GM06990 (cell line): Measurements from ENCODE around the gene GRK1.
"Not testable (repeated sequence)": the region's sequence is repeated elsewhere in the genome, so short reads cannot be mapped to it uniquely, and the experiment has no call there.

Experiments
- DNase-seq: peaks from one replicate; pipeline ENCODE4 v3.0.0-alpha.2; 2011; ENCODE audit not compliant: insufficient read length; ENCODE audit errors: extremely low read depth
- H3K27me3 ChIP-seq: replicated peaks from 2 replicates; pipeline ENCODE4 v1.6.0; 2011; ENCODE audit warnings: low read length; ENCODE audit not compliant: control insufficient read depth, insufficient read depth
- H3K36me3 ChIP-seq: 2 replicates; pipeline ENCODE4 v1.5.1; 2011; ENCODE audit warnings: low read length; ENCODE audit not compliant: control insufficient read depth, insufficient read depth
- H3K4me3 ChIP-seq: replicated peaks from 2 replicates; pipeline ENCODE4 v1.5.1; 2011; ENCODE audit warnings: low read depth, mild to moderate bottlenecking, control low read depth, low read length
- TF ChIP-seq, protein P1 (sequence below): IDR thresholded peaks from 2 replicates; pipeline ENCODE4 v1.5.1; 2011; ENCODE audit warnings: low read length, control low read depth, mild to moderate bottlenecking, inconsistent platforms; ENCODE audit not compliant: insufficient read depth, poor library complexity, severe bottlenecking

Gene GRK1

DNA sequence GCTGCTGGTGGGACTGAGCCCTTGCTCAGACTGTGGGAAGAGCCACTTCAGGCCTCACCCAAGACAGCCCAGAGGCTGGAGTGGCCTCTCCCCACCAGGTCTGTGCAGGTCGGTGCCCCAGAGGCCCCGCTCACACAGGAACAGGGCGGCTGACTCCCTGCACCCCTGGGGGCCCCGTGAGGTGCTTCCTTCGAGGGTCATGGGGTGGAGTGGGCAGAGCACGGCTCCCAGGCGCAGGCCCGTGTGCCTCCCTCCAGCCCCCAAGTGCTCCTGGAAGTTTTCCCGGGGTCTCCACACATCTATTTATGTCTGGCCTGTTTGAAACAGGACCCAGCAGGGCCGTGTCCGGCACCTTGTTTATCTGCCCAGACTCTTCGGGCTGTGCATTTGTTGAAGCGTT, 82.5 kb downstream of the GRK1 start:
- H3K4me3 ChIP-seq = no peak overlapping the region
- no peak for DNase-seq
- no peaks in the 10 kb centered on the region for H3K36me3 ChIP-seq
- H3K27me3 ChIP-seq = no peaks in the 10 kb centered on the region
- TF ChIP-seq, protein P1, sequence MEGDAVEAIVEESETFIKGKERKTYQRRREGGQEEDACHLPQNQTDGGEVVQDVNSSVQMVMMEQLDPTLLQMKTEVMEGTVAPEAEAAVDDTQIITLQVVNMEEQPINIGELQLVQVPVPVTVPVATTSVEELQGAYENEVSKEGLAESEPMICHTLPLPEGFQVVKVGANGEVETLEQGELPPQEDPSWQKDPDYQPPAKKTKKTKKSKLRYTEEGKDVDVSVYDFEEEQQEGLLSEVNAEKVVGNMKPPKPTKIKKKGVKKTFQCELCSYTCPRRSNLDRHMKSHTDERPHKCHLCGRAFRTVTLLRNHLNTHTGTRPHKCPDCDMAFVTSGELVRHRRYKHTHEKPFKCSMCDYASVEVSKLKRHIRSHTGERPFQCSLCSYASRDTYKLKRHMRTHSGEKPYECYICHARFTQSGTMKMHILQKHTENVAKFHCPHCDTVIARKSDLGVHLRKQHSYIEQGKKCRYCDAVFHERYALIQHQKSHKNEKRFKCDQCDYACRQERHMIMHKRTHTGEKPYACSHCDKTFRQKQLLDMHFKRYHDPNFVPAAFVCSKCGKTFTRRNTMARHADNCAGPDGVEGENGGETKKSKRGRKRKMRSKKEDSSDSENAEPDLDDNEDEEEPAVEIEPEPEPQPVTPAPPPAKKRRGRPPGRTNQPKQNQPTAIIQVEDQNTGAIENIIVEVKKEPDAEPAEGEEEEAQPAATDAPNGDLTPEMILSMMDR = no peak

DNA sequence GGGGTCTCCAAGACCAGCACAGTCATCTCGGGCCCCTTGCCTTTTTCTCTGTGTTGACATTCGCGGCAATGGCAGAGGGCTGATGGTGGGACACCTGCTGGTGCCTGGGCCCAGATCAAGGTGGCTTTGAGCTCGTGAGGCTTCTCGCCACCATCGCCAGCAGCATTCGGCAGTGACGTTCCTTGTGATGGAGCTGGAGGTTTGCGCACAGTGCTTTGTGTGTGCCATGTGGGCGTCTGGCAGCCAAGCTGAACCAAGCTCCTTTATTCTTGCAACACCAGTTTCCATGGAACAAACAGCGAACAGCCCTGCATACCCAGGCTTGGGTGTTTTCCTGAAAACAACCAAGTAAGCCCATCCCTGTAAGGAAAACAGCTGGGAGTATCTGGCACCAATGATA, 82.9 kb downstream of the GRK1 start:
- TF ChIP-seq, protein P1 = no peak
- no peaks in the 10 kb centered on the region for H3K27me3 ChIP-seq

DNA sequence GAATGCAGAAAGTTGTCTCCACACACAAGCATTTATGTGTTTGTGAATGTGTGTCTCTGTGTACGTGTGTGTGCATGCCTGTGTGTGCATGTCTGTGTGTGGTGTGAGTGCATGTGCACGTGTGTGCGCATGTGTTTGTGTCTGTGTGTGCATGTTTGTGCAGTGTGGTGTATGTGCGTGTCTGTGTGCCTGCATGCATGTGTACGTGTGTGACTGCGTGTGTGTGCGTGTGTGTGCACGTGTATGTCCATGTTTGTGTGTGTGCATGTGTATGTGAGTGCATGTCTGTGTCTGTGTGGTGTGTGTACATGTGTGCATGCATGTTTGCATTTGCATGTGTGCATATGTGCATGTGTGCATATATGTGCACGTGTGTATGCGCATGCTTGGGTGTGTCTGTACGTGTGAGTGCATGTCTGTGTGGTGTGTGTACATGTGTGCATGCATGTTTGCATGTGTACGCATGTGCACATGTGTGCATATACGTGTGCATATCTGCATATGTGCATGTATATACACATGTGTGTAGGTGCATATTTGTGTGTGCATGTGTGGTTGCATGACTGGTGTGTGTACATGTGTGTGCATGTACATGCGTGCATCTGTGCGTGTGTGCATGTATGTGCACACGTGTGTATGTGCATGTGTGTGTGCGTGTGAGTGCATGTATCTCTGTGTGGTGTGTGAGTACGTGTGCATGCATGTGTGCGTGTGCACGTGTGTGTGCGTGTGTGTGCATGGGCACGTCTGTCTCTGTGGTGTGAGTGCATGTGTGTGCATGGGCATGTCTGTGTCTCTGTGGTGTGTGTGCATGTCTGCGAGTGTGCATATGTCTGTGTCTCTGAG, 83.8 kb downstream of the GRK1 start:
- no peaks in the 10 kb centered on the region for H3K27me3 ChIP-seq
- no peak overlapping the region for H3K4me3 ChIP-seq
- H3K36me3 ChIP-seq = no peaks in the 10 kb centered on the region
- DNase-seq = no peak
- TF ChIP-seq, protein P1 = no peak

More for the DNA sequence above, 82.9 kb downstream of the GRK1 start:
- DNase-seq = no peak
- no peaks in the 10 kb centered on the region for H3K36me3 ChIP-seq
- H3K4me3 ChIP-seq = no peak overlapping the region

DNA sequence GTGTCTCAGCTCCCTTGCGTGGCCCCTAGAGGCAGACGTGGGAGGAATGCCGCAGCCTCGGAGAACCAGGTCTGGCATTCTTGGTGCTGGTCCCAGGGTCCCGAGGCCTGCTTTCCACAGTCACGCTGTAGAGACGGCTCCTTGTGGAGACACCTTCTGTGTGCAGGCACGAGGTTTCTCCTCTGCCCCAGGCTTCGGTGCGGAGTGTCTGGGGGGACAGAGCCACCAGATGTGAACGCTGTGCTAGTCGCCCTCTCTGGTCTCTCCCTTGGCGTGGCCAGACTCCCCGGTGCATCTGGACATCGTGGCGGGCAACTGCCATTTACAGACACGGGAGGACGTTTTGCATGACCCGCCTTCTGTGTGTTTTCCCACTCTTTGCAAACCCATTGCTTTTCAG, 84.5 kb downstream of the GRK1 start:
- TF ChIP-seq, protein P1 = no peak
- Histone ChIP-seq H3K27me3 (no peaks in the 10 kb centered on the region), H3K4me3 (no peak overlapping the region), H3K36me3 (no peaks in the 10 kb centered on the region)
- no peak for DNase-seq

DNA sequence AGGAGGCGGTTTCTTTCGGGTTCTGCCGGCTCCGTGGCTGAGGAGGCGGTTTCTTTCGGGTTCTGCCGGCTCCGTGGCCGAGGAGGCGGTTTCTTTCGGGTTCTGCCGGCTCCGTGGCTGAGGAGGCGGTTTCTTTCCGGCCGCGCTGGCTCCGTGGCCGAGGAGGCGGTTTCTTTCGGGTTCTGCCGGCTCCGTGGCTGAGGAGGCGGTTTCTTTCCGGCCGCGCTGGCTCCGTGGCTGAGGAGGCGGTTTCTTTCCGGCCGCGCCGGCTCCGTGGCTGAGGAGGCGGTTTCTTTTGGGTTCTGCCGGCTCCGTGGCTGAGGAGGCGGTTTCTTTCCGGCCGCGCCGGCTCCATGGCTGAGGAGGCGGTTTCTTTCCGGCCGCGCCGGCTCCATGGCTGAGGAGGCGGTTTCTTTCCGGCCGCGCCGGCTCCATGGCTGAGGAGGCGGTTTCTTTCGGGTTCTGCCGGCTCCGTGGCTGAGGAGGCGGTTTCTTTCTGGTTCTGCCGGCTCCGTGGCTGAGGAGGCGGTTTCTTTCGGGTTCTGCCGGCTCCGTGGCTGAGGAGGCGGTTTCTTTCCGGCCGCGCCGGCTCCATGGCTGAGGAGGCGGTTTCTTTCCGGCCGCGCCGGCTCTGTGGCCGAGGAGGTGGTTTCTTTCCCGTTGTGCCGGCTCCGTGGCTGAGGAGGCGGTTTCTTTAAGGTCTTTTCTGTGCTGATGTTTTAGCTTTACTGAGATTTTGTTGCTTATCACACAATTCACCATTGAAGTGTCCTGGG, 85.4 kb downstream of the GRK1 start:
- H3K4me3 ChIP-seq, H3K27me3 ChIP-seq, H3K36me3 ChIP-seq, DNase-seq: not testable (repeated sequence)

DNA sequence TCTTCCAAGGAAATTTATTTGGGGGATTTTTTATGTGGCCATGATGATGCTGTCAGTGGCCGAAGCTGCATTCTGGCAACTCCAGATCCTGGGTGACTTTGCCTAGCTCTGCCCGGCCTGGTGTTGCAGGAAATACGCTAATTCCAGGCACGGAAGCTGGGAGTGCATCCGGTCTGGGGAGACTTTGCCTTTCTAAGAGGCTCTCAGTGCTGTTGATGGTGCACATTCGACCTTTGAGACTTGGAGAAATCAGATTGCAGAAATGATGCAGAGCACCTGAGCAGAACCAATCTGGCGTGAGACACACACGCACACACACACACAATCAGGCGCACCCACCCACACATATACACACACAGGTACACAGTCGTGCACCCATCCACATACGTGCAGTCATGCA, 86.2 kb downstream of the GRK1 start:
- DNase-seq = no peak
- Histone ChIP-seq H3K4me3 (no peak overlapping the region), H3K27me3 (no peaks in the 10 kb centered on the region), H3K36me3 (no peaks in the 10 kb centered on the region)
- TF ChIP-seq, protein P1 = no peak
